ENCODE results near the gene MMRN1.

GRCh38 chr4:89898304-89898716, 3.7 kb downstream of the MMRN1 start:
- TF ChIP-seq CTCF (IDR thresholded peaks at IDR 0.05): no peak
- no peak for TF ChIP-seq EP300 (IDR thresholded peaks at IDR 0.05)

All from ovary (tissue), 3 donors.